HG03575 (cell line): ENCODE results near the gene NHLRC4.

Experiments used
- ATAC-seq: cut with Tn5 transposase; IDR thresholded peaks from one replicate; pipeline ENCODE4 v1.9.1; 2021; ENCODE audit not compliant: unreplicated experiment, insufficient number of reproducible peaks, low FRiP score; ENCODE audit errors: extremely low read depth

The NHLRC4 gene, protein sequence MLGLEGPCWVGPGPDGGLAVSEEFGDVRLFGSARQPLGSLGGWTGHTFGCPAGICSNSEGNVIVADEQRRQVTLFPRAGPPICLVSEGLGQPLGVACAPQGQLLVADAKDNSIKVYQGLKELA

DNA sequence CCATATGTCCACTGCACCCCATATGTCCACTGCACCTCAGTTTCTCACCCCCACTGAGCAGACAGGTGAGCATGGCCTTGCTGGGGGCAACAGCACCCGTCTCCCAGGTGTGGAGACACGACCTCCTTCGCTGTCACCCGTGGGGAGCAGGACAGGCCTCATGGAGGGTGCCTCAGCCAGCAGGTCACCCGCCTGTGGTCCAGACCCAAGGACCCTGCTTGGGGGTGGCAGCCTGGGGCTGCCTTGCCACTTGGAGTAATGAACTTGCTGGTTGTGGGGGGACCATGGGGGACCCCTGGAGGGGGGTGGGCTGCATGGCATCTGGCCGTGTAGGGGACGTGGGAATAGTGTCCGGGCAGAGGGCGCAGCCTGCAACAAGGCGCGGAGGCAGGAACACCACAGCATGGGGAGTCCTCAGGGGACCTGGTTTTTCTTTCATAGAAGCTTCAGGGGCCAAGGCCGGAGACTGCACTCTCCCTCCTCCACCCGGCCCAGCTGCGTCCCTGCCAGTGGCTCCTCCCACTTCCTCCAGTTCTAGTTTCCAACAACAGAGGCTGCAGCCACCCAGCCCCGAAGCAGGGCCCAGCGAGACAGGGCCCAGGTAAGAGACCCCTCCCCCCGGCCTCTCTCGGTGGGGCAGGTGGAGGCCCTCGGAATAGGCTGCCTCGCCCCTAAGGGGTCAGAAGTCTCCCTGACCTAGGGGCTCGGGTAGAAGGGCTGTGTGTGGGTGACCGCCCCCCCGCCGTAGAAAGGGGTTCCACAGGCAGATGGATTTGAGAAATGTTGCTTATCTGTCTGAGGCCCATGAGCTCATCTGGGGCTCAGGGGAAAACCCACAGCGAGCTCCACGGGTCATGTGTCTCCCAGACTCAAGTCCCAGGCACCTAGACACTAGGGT, at the start of gene NHLRC4:
NHLRC4 (plus strand) TSS at position 531 of the 898 bp plus-strand sequence. CDS start 1,043 bp downstream, outside the sequence.
- no peak for ATAC-seq

DNA sequence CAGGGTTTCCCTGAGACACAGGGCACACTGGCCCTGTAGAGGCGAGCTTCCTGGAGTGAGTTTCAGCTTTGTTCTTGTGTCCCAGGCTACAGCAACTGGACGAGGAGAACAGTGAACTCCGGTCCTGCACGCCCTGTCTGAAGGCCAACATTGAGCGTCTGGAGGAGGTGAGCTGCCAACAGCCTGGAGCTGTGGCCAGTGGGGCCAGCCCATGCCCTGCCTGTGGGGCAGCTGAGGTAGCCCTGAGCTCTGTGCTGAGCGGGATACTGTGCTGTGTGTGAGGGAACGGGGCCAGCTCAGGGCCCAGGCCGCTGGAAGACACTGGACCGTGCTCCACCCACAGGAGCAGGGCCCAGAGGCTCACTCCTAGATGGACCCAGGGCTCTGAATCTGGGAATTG, 47.9 kb upstream of the NHLRC4 start:
- ATAC-seq: no peak

DNA sequence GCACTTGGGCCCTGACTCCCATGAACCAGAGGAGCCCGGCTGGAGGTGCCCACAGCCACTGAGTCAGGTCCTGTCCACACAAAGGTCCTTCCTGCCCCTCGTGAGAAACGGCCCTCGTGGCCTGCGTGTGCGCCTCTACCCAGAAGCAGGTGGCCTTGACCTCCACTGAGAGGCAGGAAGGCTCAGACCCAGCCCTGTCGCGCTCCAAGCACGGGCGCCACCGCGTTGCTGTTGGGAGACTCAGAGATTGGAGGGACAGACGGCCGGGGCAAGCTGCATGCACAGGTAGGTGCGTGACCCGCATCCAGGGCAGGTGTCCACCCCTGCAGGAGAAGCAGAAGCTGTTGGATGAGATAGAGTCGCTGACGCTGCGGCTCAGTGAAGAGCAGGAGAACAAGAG, 47.4 kb upstream of the NHLRC4 start:
- ATAC-seq: no peak

DNA sequence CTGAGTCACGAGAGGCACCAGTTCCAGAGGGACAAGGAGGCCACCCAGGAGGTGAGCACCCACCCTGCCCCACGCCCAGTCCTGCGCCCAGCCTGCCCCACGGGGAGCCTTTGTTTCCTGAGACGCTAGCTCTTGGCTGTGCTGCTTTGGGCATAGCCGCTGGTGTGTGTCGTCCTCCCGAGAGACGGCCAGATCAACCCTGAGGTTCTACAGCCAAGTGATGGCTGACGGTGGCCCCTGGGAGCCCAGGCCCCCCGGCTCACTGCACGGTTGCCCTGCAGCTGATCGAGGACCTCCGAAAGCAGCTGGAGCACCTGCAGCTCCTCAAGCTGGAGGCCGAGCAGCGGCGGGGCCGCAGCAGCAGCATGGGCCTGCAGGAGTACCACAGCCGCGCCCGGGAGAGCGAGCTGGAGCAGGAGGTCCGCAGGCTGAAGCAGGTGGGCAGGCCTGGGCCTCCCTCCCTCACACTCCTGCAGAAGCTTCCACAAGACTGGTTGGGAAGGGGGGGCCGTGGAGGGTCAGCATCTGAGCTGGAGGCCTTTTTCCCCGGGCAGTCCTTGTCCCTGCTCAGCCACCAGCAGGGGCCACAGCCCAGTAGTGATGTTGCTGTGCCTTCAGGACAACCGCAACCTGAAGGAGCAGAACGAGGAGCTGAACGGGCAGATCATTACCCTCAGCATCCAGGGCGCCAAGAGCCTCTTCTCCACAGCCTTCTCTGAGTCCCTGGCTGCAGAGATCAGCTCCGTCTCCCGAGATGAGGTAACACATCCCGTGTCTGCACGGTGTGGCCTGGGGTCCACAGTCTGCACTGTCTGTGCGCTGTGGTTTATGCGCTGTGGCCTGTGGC, 46.7 kb upstream of the NHLRC4 start:
- ATAC-seq: no peak

DNA sequence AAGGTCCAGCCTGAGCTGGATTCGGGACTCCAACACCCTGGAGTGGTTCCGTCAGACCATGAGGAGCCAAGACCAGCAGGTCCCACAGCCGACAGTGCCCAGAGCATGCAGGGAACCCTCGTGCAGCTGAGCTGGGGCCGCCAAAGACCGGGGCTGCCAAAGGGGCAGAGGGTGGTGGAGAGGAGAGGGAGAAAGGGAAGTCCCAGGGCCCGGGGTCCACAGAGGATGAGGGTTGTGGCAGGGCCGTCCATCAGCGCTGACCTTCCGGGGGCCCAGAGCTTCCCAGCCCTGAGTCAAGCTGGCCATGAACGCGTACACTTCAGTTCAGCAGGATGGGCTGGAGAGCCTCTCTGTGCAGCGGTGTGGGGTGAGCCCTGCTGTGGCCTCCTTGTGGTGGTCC, 46.0 kb upstream of the NHLRC4 start:
- ATAC-seq: no peak

DNA sequence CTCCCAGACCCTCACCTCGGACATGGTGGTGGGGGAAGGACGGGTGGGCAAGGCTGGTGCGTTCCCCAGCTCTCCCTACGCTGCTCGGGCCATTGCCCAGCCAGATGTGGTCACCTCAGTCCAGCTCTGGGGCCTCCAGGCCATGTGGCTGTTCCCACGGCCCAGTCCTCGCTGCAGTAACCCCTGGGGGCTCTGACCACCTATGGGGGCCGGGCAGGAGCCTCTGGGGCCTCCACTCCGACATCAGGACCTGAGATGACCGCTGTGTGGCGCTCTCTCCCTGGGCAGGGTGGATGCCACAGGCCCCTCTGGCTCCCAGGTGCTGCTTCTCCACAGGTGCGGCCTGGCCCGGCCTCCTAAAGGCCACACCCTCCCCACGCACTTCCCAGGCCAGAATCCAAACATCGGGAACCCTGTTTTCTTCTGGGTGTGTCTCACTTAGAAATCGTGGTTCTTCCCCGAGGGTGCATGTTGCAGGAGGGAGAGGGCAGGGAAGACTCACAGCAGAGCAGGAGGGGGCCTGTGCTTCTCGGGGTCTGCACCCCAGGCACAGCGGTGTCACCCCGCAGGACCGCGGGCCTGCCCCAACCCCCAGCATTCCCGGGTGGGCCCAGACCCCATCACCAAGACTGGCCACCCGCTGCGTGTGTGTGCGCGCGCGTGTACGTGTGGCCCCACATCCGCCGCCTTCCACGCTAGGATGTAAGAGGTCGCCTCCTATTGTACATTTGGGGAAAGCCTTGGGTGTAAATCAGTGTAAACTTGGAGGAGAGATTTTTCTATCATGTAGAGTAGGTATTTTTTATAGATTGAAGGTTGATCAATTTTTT, 45.2 kb upstream of the NHLRC4 start:
- ATAC-seq: no peak

DNA sequence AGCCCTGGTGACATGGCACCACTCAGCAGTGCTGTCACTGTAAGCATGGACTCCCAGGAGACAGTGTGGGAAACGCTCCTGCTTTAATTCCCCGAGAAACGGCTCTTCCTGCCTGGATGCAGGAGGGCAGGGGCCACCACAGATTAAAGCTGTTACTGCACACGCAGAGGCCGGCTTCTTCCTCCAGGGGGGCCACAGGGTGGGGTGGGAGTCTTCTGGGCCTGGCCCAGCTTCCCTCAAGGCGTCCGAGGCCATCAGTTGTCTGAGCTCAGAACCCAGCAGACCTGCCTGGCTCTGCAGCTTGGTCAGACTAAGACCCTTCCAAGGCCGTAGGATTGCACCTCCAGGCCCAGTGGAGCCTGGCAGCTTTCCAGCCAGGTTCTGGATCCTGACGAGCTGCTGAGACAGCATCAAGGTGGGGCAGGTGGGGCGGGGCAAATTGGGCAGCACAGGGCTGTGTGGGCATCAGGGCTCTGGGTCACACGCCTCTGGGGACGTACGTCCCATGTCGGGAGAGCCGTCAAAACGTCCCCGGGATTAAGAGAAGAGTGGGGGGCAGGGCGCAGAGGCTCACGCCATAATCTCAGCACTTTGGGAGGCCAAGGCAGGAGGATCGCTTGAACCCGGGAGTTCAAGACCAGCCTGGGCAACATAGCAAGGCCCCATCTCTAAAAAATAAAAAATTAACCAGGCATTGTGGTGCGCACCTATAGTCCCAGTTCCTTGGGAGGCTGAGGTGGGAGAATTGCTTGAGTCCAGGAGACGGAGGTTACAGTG, 44.3 kb upstream of the NHLRC4 start:
- ATAC-seq: no peak

DNA sequence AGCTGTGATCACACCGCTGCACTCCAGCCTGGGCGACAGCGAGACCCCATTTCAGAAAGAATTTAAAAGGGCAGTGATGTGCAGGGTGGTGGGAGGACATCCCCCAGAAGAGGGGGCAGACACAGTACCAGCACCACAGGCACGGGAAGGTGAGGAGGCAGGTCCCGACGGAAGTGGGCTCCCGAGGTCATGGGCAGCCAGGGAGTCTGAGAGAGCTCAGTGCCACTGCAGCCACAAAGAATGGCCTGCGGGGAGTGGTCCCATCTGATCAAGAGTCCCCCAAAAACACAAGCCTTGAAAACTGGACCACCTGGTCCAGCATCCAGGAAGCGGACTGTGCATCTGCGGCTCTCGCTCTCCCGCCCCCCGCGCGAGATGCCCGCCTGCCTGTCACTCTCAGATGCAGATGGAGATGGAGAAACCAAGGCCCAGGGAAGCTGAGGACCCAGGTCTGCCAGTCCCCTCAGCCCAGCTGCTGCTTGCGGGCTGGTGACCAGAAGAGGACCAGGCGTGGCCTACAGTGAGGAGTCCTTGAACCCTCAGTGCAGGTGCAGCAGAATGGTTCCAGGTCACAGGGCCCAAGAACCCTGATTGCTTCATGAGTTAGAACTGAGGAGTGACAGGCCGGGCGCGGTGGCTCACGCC, 43.6 kb upstream of the NHLRC4 start:
- ATAC-seq: no peak

DNA sequence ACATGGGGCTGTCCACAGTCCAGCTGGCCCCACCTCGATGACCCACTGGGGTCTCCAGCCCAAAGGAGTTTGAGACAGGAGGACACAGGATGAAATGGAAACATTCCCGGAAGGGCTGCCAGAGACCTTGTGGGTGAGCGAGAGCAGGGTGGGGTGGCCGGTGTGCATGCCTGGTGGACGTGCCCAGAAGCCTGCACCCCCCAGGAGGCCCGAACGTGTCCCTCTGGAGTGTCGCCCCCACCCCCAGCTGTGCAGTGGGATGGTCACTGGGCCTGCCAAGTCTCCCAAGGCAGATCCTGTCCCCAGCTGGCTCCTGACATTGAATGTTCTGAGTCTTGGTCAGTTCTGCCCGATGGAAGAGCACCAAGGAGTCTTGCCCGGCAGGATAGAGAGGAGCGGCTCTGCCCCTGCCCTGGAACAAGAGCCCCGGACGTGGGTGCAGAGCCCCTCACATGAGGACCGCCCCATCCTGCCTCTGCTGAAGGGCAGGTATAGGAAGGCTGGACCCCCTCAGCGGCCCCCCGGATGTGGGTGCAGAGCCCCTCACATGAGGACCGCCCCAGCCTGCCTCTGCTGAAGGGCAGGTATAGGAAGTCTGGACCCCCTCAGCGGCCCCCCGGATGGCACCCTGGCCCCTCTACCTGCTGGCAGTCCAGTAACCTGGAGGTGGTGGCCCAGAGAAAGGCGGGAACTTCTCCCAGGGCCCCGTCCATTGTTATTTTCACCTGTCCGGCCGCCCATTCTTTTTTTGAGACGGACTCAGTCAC, 42.3 kb upstream of the NHLRC4 start:
- ATAC-seq: no peak

DNA sequence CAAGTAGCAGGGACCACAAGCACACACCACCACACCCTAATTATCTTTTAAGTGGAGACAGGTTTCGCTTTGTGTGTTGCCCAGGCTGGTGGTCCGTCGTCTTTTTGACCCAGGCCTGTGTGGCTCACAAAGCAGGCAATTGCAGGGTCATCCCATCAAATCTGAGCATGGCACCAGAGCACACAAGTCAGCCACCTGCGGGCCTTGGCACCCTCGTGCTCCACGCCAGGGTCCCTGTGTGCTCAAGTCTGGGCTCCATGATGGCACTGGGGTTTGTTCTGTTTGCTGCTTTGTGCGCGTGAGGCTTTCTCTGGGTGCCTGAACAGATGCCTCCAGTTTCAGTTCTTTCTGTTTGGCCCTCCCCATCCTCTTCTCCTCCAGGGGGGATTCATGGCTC, 41.7 kb upstream of the NHLRC4 start:
- no peak for ATAC-seq

DNA sequence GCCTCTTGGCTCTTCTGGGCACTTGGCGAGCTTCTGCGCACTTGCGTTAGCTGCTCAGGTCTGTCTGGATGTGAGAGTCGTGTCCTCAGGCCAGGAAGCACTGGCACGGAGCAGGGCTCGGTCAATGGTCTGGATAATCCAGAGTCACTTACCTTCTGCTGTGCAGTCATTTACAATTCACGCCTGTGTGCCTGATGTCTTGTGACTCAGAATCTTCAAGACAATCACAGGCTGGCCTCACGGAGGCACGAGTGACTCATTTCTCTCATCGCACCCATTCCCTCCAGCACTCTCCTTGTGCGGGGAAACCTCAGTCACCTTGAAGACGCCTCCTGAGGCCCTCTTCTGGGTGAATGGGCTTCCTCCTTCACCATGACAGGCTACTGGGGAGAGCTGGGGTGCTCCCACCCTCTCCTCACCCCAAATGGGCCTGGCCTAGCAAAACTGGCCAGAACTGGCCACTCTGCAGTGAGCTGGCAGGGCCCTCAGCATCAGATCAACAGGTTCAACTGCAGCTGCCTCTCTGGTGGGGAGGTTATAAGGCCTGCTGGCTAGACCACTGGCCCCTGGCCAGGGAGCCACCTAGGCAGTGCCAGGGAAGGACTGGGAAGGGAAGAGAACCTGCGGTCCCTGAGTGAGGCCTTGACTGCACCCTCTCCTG, 41.2 kb upstream of the NHLRC4 start:
- no peak for ATAC-seq

DNA sequence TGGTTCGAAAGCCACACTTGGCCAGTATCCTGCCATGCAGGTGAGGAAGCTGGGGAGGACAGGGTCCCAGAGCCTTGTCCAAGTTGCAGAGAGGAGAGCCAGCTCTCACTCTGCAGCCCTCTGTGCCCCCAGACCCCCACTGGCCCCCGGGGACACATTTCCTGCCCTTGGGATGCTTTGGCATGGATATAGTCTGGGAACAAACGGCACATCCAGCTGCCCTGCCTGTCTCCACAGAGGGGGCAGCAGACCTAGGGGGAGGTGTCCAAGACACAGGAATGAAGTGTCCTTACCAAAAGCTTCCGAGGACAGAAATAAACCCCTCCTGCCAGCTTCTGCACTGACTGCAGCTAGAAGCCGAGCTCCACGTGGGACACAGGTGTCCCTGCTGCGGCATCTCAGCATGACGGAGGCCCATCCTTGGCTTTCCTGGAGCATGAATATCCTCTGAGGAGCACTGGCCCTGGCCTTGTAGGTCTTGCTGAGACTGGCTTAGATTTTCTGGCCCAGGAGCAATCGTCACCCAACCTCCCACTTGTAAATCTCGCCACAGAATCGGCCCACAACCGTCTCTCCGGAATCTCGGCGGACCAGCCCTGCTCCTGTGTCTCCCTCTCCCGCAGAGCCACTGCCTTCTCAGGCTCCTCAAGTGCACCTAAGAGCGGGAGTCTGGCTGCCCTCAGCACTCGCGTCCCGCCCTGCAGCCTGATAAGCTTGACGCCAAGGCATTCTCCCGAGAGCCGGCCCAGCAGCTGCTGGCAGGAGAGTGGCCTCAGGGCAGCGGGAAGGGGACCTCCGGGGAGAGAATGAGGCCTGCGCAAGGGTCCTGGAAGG, 40.4 kb upstream of the NHLRC4 start:
- ATAC-seq: no peak

DNA sequence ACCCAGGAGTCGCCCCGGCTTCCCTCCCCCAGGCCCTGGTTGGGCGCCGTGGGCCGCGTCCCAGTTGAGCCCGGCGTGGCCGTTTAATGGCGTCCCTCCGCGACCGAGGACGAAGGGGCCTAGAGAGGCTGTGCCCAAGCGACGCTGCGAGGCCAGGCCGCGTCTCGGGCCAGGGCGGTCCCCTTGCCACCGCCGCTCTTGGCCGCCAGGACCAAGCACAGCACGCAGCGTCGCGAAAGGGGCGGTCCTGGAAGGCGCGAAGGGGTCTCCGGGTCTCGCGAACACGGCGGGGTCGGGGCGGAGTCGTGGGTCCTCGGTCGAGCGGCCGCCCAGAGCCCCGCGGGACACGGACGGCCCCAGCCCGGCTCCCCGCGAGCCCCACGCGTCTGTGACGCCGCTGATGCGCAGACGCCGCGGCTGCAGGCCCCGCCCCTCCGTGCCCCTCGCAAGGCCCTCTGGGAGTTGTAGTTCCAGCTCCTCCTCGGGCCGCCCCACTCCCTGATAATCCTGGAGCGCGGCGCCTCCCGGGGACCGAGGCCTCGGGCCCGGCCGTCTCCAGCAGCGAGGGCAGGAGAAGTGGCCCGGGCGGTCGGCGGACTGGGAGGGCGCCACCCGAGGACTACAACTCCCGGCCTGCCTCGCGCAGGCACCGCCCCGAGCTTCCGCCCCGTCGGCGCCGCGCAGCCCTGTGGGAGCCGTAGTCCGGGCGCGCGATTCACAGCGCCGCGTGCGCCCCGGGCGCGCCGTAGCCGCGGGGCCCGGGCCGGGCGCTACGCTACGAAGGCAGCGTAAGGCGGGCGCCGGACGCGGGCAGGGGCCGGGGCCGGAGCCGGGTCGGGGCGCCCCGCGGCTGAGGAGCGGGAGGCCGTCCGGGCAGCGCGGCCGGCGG, 39.5 kb upstream of the NHLRC4 start, which contains the start of gene CAPN15:
CAPN15 (plus strand) TSS at position 698 of the 889 bp plus-strand sequence. CDS start 19,127 bp downstream, outside the sequence.
- ATAC-seq: no peak

DNA sequence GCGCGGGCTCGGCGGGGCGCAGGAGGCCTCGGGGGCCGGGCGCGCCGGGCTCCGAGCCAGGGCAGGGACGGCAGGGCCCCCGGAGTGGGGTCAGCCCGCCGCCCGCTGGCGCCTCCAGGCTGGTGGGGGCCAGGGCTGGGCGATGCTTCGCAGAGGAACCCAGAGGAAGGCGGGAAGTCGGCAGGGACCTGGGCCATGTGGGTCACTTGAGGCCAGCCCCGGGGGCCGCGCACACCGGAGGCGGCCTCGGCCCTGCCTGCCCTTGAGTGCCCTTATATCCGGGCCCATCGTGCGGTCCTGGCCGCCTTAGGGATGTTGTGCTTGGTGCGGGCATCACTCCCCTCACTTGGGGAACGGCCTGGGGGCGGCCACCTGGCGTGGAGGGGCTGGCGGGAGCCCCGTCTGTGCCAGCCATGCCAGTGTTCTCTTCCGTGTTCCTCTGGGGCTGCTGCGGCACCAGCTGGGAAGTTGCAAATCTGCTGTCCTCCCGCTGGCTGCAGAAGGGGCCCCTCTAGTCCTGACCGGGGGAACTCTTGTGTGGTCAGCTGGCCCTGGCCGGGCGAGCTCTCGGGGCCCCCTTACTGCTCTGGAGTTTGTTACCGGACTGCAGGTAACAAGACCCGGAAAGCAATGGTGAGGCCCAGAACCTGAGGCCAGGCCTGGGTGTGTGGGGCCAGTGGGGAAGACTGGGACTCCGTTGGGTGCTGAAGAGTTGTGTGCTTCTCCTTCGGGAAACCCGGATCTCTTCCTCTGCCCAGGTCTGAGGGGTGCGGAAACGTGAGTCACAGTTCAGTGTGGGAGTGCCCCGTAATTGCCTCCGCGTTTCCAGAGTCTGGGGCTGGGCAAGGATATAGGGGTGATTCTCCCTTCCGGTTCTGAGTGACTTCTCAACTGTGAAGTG, 38.4 kb upstream of the NHLRC4 start:
- ATAC-seq: no peak
